HL-60 (cell line): ENCODE measurements around the gene CARD14.

Source experiments
- DNase-seq, 2 experiments: peaks; one replicate each; pipeline ENCODE4 v3.0.0-alpha.2; 2010 to 2020; ENCODE audit warnings: low read depth in 1 of 2, low spot score in 1 of 2
- H3K27ac ChIP-seq: fragments of 250-450 bp; sonication (Bioruptor Pico); replicated peaks from 2 replicates; pipeline ENCODE4 v1.5.1; 2020; ENCODE audit warnings: mild to moderate bottlenecking, moderate library complexity
- H3K27me3 ChIP-seq: fragments of 250-450 bp; sonication (Bioruptor Pico); 2 replicates; pipeline ENCODE4 v1.5.1; 2021; ENCODE audit warnings: mild to moderate bottlenecking, moderate library complexity; ENCODE audit not compliant: insufficient read depth, poor library complexity, severe bottlenecking
- H3K4me3 ChIP-seq: replicated peaks from 2 replicates; pipeline ENCODE4 v1.5.1; 2011; ENCODE audit warnings: mild to moderate bottlenecking, control low read depth, low read length; ENCODE audit not compliant: insufficient read depth
- CTCF ChIP-seq: IDR thresholded peaks from one replicate; pipeline ENCODE4 v1.5.1; 2011; ENCODE audit warnings: low read length, control low read depth, inconsistent platforms; ENCODE audit not compliant: insufficient read depth
- GABPA ChIP-seq: IDR thresholded peaks from 2 replicates; pipeline ENCODE4 v1.6.1; 2012; ENCODE audit warnings: low read depth
- POLR2AphosphoS5 ChIP-seq: IDR thresholded peaks from 2 replicates; pipeline ENCODE4 v1.6.1; 2012; ENCODE audit warnings: low read depth
- REST ChIP-seq: IDR thresholded peaks from 2 replicates; pipeline ENCODE4 v1.6.1; 2012; ENCODE audit warnings: low read depth; ENCODE audit not compliant: insufficient replicate concordance
- SPI1 ChIP-seq: IDR thresholded peaks from 2 replicates; pipeline ENCODE4 v1.6.1; 2012; ENCODE audit warnings: low read depth, mild to moderate bottlenecking, borderline replicate concordance

Gene CARD14

GRCh38 chr17:80247561-80247960 lies 77.7 kb downstream of the CARD14 start:
- TF ChIP-seq REST (no peak), SPI1 (no peak), GABPA (no peak), POLR2AphosphoS5 (no peak)
- no peaks in the 10 kb centered on the region for H3K27me3 ChIP-seq
- no peak overlapping the region for H3K27ac ChIP-seq
- H3K4me3 ChIP-seq, result no peak overlapping the region
- DNase-seq, result no peak

- Histone ChIP-seq H3K27me3 (no peaks in the 10 kb centered on the region), H3K4me3 (no peak overlapping the region), H3K27ac (no peak overlapping the region)
- DNase-seq, result no peak
- TF ChIP-seq CTCF, result no peak
These were observed 78.4 kb downstream of the CARD14 start for GRCh38 chr17:80248001-80248893.

GRCh38 chr17:80248894-80249710 lies 79.3 kb downstream of the CARD14 start:
- TF ChIP-seq POLR2AphosphoS5, result no peak
- TF ChIP-seq SPI1, result no peak
- no peak for TF ChIP-seq REST
- no peak for TF ChIP-seq GABPA
- no peak for TF ChIP-seq CTCF
- no peak overlapping the region for H3K27ac ChIP-seq

GRCh38 chr17:80251966-80252365 lies 82.1 kb downstream of the CARD14 start:
- DNase-seq, result no peak
- TF ChIP-seq CTCF, result no peak
- no peak for TF ChIP-seq GABPA
- TF ChIP-seq REST, result no peak
- no peak for TF ChIP-seq SPI1
- TF ChIP-seq POLR2AphosphoS5, result no peak
- Histone ChIP-seq H3K27me3 (no peaks in the 10 kb centered on the region), H3K4me3 (no peak overlapping the region), H3K27ac (no peak overlapping the region)

More at GRCh38 chr17:80248894-80249710, 79.3 kb downstream of the CARD14 start:
- H3K4me3 ChIP-seq, result no peak overlapping the region
- DNase-seq, result no peak
- H3K27me3 ChIP-seq, result no peaks in the 10 kb centered on the region
